Stimulated activated CD8-positive, alpha-beta memory T cell treated with anti-CD3 and anti-CD28 coated beads, Interleukin-12 subunit alpha, Interleukin-12 subunit beta, amount 100 ng/mL, for 1 hour (primary cell): ENCODE measurements around the gene POLR2E.

ENCODE experiments used
- DNase-seq: peaks from one replicate; pipeline ENCODE4 v3.0.0-alpha.2; 2020; ENCODE audit warnings: low read depth

POLR2E gene

GRCh38 chr19:1079566-1080111 is 15.5 kb downstream of the POLR2E start:
- no peak for DNase-seq

DNA sequence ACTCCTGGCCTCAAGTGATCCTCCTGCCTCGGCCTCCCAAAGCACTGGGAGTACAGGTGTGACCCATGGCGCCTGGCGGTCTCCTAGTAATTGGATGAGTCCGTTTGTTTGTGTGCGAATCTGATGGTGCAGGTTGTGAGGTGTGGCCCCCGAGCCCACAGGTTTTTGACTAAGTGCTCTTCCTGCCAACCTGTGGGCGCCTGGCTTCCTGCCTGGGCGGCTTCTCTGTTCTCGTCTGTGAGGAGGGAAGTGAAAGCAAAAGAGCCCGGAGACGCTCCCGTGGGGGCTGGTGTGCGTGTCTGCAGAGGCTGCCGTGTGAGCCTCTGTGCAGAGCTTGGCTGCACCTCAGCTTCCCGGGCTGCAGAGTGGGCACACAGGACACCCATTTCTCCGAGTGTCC is 18.2 kb downstream of the POLR2E start:
- DNase-seq: peak; percentile 83

DNA sequence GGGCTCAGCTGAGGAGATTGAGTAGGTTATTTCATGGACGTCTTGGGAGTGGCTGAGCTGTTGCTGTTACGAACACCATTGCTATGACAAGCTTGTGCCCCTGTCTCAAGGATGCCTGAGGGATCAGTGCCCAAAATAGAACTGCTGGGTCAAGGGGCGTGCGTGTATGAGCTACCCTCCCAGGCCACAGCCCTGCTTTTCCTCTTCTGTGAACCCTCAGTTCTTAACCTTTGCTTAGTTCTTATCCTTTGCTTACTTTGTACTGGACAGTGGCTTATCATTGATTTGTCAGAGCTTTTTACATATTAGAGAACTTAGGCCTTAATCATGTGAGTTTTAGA is 19.2 kb downstream of the POLR2E start:
- no peak for DNase-seq

DNA sequence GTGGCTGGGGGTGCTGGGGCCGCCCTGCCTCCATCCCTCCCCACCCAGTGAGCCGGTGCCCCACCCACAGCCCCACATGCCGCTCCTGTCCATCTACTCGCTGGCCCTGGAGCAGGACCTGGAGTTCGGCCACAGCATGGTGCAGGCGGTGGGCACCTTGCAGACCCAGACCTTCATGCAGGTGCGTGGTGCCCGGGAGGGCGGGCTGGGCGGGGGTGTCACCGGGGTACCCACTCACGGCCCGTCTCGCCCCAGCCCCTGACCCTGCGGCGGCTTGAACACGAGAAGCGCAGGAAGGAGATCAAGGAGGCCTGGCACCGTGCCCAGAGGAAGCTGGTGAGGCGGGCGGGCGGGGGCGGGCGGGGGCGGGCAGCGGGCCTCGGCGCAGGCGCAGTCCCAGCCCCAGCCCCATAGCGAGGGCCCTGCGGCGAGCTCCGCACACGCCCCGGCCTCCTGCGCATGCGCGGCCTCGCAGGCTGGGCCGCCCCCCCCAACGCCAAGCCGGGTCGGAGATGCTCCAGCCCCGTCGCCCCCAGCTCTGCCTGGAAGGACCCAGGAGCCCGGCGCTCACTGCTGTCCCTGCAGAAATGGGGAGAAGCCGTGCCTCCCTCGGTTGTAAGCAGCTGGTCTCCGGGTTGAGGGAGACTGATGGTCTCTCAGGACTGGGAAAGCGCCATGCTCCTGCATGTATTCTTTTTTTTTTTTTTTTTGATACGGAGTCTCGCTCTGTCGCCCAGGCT is 20.5 kb downstream of the POLR2E start:
- peak; percentile 98 for DNase-seq

GRCh38 chr19:1073956-1074517 is 21.1 kb downstream of the POLR2E start:
- DNase-seq: no peak

GRCh38 chr19:1073063-1073955 is 21.9 kb downstream of the POLR2E start:
- no peak for DNase-seq

- DNase-seq: no peak
Measured at GRCh38 chr19:1072371-1073015, 22.7 kb downstream of the POLR2E start.

DNA sequence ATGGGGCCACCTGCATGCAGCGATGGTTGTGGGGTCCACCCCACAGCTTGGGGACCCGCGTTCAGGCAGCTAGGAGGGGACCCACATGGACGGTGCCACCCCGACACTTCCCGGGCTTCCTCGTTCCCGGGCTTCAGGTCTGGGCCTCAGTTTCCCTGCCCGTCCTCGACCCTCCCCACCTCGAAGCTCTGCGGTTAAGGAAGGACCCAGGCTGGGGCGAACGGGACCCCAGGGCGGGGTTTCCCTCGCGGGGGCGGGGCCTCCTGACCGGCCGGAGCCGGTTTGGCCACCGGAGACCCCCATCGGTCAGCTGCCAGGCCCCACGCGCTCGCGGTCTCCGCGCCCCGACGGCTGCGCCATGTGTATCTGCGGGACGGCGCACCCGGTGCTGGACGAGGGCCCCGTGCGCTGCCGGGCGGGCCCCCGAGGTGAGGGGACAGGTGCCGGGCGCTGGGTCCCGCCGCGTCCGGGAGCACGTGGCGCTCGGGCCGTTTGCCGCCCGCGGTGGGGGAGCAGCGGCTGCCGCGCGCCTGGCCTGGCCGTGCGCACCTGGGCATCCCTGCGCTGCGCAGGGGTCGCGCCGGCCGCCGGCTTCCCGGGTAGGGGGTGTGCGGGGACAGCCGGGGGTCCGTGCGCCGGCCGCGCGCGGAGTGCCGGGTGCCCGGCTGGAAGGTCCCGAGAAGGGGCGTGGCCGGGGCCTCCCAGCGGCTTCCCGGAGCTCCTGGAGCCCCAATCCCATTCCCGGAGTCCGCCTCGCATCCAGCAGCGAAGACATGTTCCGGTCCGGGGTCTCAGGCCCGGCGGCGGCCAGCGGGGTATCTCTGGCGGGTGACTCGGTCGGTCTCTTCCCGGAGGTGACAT is 24.0 kb downstream of the POLR2E start:
- no peak for DNase-seq

- DNase-seq: no peak
Measured at GRCh38 chr19:1070576-1070930, 24.6 kb downstream of the POLR2E start.

DNA sequence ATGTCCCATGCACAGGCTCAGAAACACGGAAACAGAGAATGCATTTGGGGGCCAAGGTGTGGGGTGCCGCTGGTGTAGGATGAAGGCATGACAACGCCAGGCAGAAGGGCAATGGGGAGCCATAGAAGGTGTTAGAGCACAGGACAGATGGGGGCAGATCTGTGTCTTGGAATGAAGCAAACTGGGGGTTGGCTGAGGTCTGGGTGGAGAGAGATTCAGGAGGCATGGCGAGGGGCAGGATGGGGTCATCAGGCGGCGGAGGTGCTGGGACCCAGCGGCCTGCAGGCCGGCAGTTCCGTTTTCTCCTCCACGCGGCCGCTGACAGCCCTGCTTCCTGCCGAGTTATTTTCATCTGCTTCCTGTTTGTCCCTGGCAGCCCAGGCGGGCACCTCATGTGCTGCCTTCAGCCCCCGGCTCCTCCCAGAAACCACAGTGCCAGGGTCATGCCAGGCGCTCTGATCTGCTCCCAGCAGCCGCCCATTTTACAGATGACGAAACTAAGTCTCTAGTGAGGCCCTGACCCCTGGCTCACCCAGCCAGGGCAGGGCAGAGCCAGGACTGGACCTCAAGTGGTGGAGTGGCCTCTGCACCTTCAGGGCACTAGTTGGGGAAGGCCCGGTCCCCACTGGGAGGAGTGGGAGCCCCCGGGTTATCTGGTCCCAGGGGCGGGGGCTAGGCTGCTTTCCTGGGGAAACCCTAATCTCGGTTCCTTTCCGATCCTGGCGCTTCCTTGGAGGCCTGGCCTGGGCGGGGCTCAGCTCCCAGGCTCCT is 26.0 kb downstream of the POLR2E start:
- DNase-seq: no peak

DNA sequence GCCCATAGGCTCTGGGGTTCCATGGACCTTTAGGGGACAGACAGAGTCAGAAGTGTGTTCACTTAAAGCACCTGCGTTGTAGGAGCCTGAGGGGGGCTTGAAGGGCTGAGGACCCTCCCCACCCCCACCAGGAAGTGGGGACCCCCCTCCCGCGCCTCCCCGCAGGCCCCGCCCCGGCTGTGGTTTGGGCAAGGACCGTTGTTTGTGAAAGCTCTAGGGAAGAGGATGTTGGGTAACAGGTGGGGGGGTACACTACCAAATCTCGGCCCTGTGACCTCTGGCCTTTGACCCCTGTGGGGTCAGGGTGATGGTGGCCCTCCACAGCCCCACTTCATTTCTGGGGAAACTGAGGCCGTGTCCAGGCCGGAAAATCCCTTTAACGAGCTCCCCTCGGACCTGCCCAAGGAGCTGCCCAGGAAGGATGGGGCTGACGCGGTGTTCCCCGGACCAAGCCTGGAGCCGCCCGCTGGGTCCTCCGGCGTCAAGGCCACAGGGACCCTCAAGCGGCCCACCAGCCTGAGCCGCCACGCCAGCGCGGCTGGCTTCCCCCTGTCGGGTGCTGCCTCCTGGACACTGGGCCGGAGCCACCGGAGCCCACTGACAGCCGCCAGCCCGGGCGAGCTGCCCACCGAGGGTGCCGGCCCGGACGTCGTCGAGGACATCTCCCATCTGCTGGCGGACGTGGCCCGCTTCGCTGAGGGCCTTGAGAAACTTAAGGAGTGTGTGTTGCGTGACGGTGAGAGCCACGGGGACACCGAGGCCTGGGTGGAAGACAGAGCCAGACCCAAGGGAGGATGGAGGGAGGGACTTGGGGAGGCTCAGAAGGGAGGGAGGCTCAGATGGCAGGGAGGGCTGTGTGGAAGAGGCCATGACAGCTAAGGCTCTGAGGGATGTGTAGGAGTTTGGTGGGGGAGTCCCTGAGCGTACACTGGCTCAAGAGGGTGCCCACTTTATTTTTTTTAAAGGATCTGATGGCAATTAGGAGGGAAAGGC is 26.9 kb downstream of the POLR2E start:
- DNase-seq: peak; percentile 61

- DNase-seq: no peak
Measured at GRCh38 chr19:1067341-1067957, 27.7 kb downstream of the POLR2E start.

DNA sequence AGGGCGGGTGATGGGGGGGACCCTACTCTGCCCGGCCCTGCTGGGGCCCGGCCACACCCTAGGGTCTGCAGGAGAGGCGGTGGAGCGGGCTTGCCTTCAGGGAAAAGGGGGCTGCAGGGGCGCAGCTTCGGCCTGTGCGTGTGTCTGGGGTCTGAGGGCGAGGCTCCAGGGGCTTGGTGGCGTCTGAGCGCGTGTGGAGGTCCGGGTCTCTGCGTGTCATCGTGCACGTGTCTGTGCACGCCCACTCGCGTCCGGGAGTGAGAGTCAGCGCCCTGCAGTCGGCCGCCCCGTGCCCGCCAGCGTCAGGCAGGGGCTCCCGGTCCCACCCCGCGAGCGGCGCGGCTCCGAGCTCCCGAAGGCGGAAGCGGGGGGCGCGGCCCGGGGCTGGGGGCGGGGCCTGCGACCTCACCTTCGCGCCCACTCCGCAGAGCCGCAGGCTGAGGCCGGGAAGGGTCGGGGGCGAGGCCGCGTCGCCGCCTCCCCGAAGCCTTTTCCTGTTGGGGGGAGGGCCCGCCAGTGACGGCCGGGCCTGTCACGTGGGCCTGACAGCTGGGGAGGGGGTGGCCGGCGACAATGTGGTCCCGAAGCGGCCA is 28.3 kb downstream of the POLR2E start, which contains the start of gene ARHGAP45:
ARHGAP45 (plus strand) TSS at position 420 of the 593 bp plus-strand sequence. CDS start 239 bp downstream, outside the sequence.
- DNase-seq: peak; percentile 63

- no peak for DNase-seq
Measured at GRCh38 chr19:1066251-1066747, 28.9 kb downstream of the POLR2E start.

DNA sequence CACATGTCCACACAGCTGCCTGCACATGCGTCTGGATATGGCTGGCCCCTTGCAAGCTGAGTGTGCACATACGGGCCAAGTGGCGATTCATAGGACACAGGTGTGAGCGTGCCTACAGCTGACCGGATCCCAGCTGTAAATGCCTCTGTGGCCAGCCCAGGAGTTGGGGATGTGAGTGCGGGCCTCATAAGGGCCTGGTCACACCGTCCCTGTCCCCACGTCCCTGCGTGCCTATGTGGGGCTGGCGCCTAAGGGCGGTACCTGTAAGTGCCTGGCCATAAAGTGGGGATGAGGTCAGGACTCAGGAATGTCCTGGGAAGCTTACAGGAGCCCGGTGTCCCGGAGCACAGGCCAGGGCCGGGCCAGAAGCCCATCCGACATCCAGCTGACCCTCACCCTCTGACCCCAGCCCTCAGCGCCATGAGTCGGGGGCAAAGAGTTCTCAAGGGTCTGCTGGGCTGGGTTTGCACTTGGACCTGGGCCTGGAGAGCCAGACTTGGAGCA is 29.5 kb downstream of the POLR2E start:
- no peak for DNase-seq

- DNase-seq: no peak
Measured at GRCh38 chr19:1064661-1065605, 30.2 kb downstream of the POLR2E start.
